Thyroid gland (tissue), 4 donors: ENCODE measurements around the gene AKT1.

ENCODE experiments used
- CTCF ChIP-seq, 6 experiments: fragments of 200-600 bp in 3 of 6; fragments of 450-650 bp in 3 of 6; sonication (generic) in 3 of 6; IDR thresholded peaks; one replicate each; pipeline ENCODE4 v1.5.1; 2016 to 2019; ENCODE audit warnings: antibody characterized with exemption in 6 of 6, mild to moderate bottlenecking in 2 of 6, inconsistent platforms in 1 of 6, moderate library complexity in 1 of 6
- POLR2A ChIP-seq, 2 donors: fragments of 450-650 bp; IDR thresholded peaks; one replicate each; pipeline ENCODE4 v1.6.1; 2017; ENCODE audit warnings: antibody characterized with exemption in 2 of 2, mild to moderate bottlenecking in 2 of 2, moderate library complexity in 1 of 2

- TF ChIP-seq CTCF (IDR thresholded peaks at IDR 0.05) (no peak), POLR2A (IDR thresholded peaks at IDR 0.05) (no peak)
Observed at GRCh38 chr14:104782086-104782807, 13.3 kb downstream of the AKT1 start.
